Liver (tissue), 9 donors: ENCODE measurements around the gene SDK2. TPM values are rescaled to one million over a fixed set of nuclear protein-coding genes. Genes with fewer than 3 reads are reported as not detected.

ENCODE experiments used
- DNase-seq: peaks from one replicate; pipeline ENCODE4 v3.0.0-alpha.2; 2017; ENCODE audit warnings: low spot score
- H3K27ac ChIP-seq, 2 donors: one replicate each; pipeline ENCODE4 v1.7.0; 2013; ENCODE audit warnings: inconsistent platforms in 2 of 2, low read length in 2 of 2, control low read depth in 1 of 2, low read depth in 1 of 2, mild to moderate bottlenecking in 1 of 2
- H3K27me3 ChIP-seq, 4 donors: one replicate each; pipeline versions ENCODE4 v1.6.1 to v1.7.0; 2013; ENCODE audit warnings: low read length in 3 of 4, inconsistent platforms in 1 of 4, mild to moderate bottlenecking in 1 of 4, moderate library complexity in 1 of 4; ENCODE audit not compliant: control insufficient read depth in 4 of 4, insufficient read depth in 4 of 4
- H3K36me3 ChIP-seq, 4 donors: one replicate each; pipeline versions ENCODE4 v1.6.1 to v1.7.0; 2013; ENCODE audit warnings: low read length in 3 of 4, mild to moderate bottlenecking in 3 of 4, low read depth in 1 of 4, moderate library complexity in 1 of 4; ENCODE audit not compliant: control insufficient read depth in 4 of 4, insufficient read depth in 3 of 4
- H3K4me1 ChIP-seq, 4 donors: one replicate each; pipeline versions ENCODE4 v1.6.1 to v1.7.0; 2013; ENCODE audit warnings: low read length in 3 of 4, mild to moderate bottlenecking in 3 of 4, moderate library complexity in 1 of 4; ENCODE audit not compliant: control insufficient read depth in 4 of 4, insufficient read depth in 4 of 4
- H3K4me3 ChIP-seq, 3 donors: one replicate each; pipeline versions ENCODE4 v1.6.1 to v1.7.0; 2013; ENCODE audit warnings: low read length in 3 of 3, control low read depth in 1 of 3, low read depth in 1 of 3, mild to moderate bottlenecking in 1 of 3
- H3K9ac ChIP-seq, 2 donors: one replicate each; pipeline ENCODE4 v1.7.0; 2013; ENCODE audit warnings: low read length in 2 of 2, mild to moderate bottlenecking in 2 of 2, moderate library complexity in 2 of 2, control low read depth in 1 of 2, low read depth in 1 of 2
- H3K9me3 ChIP-seq, 4 donors: one replicate each; pipeline versions ENCODE4 v1.6.1 to v1.7.0; 2013; ENCODE audit warnings: low read length in 3 of 4; ENCODE audit not compliant: control insufficient read depth in 4 of 4
- ATF3 ChIP-seq: IDR thresholded peaks from 2 replicates; pipeline ENCODE4 v1.6.1; 2016; ENCODE audit warnings: antibody characterized with exemption
- CTCF ChIP-seq: fragments of 150-350 bp; IDR thresholded peaks from 2 replicates; pipeline ENCODE4 v1.5.1; 2017; ENCODE audit warnings: improper control_type of control experiment, low read depth, low read length; ENCODE audit not compliant: missing input control
- EGR1 ChIP-seq, 2 donors: IDR thresholded peaks; 2 replicates each; pipeline ENCODE4 v1.6.1; 2016 to 2018; ENCODE audit warnings: antibody characterized with exemption in 2 of 2, low read depth in 2 of 2
- FOXA1 ChIP-seq: IDR thresholded peaks from 2 replicates; pipeline ENCODE4 v1.6.1; 2016; ENCODE audit warnings: antibody characterized with exemption
- FOXA2 ChIP-seq: IDR thresholded peaks from 2 replicates; pipeline ENCODE4 v1.6.1; 2016; ENCODE audit warnings: antibody characterized with exemption
- GABPA ChIP-seq, 2 donors: IDR thresholded peaks in 1 of 2; conservative IDR thresholded peaks in 1 of 2; 2 replicates each; pipeline ENCODE4 v1.6.1; 2016; ENCODE audit warnings: antibody characterized with exemption in 2 of 2, mild to moderate bottlenecking in 1 of 2, moderate library complexity in 1 of 2
- HNF4A ChIP-seq, 2 donors: conservative IDR thresholded peaks; 2 replicates each; pipeline ENCODE4 v1.6.1; 2016; ENCODE audit warnings: antibody characterized with exemption in 2 of 2, mild to moderate bottlenecking in 2 of 2
- HNF4G ChIP-seq: IDR thresholded peaks from 2 replicates; pipeline ENCODE4 v1.6.1; 2016; ENCODE audit warnings: antibody characterized with exemption
- JUND ChIP-seq, 2 donors: IDR thresholded peaks; 2 replicates each; pipeline ENCODE4 v1.6.1; 2016; ENCODE audit warnings: antibody characterized with exemption in 2 of 2
- MAX ChIP-seq: IDR thresholded peaks from 2 replicates; pipeline ENCODE4 v1.6.1; 2016; ENCODE audit warnings: antibody characterized with exemption
- NR2F2 ChIP-seq: IDR thresholded peaks from 2 replicates; pipeline ENCODE4 v1.6.1; 2016; ENCODE audit warnings: antibody characterized with exemption
- RAD21 ChIP-seq, 2 donors: IDR thresholded peaks; 2 replicates each; pipeline ENCODE4 v1.6.1; 2016; ENCODE audit warnings: antibody characterized with exemption in 2 of 2, mild to moderate bottlenecking in 2 of 2
- REST ChIP-seq: IDR thresholded peaks from 2 replicates; pipeline ENCODE4 v1.6.1; 2016; ENCODE audit warnings: antibody characterized with exemption, mild to moderate bottlenecking
- RXRA ChIP-seq, 2 donors: IDR thresholded peaks; 2 replicates each; pipeline ENCODE4 v1.6.1; 2017 to 2018; ENCODE audit warnings: antibody characterized with exemption in 2 of 2, mild to moderate bottlenecking in 1 of 2
- SP1 ChIP-seq: IDR thresholded peaks from 2 replicates; pipeline ENCODE4 v1.6.1; 2018; ENCODE audit warnings: antibody characterized with exemption, mild to moderate bottlenecking
- TAF1 ChIP-seq: conservative IDR thresholded peaks from 2 replicates; pipeline ENCODE4 v1.6.1; 2016; ENCODE audit warnings: antibody characterized with exemption, mild to moderate bottlenecking
- YY1 ChIP-seq: IDR thresholded peaks from 2 replicates; pipeline ENCODE4 v1.6.1; 2016; ENCODE audit warnings: antibody characterized with exemption, mild to moderate bottlenecking
- ZBTB33 ChIP-seq: IDR thresholded peaks from 2 replicates; pipeline ENCODE4 v1.6.1; 2016; ENCODE audit warnings: antibody characterized with exemption
- WGBS: extraction: QIAGEN DNeasy Blood & Tissue Kit; methylation state at CpG from one replicate; pipeline ENCODE4 v1.1.7; 2013; 5-methylcytosine and 5-hydroxymethylcytosine counted together
- polyA plus RNA-seq, 2 donors: library from polyadenylated mRNA; stranded (reverse) in 1 of 2; unstranded in 1 of 2; fragments of 200-250 nt in 1 of 2; fragments of >200 nt in 1 of 2; fragmentation: Nextera tagmentation in 1 of 2; extraction: Ambion mirVana in 1 of 2; gene quantifications; one replicate each; pipeline versions ENCODE4 v1.2.1 to v1.2.3, GENCODE V29; 2013 to 2015
- total RNA-seq, 2 donors: library from RNA; depleted of rRNA; stranded (reverse); fragments of >200 nt; gene quantifications; one replicate each; pipeline ENCODE4 v1.2.3, GENCODE V29; 2014
- donor health status: healthy.
- donor health status: healthy.
- donor health status: healthy.
- donor health status: healthy.
- donor health status: healthy.

The SDK2 gene
- total and polyA plus RNA-seq, 4 donors: 0.05 to 0.42 (median 0.10) TPM

- Histone ChIP-seq H3K9me3 (no peaks in the 10 kb centered on the region), H3K4me1 (no peaks in the 10 kb centered on the region), H3K27me3 (no peaks in the 10 kb centered on the region), H3K36me3 (no peaks in the 10 kb centered on the region), H3K27ac (no peak overlapping the region), H3K9ac (no peak overlapping the region), H3K4me3 (no peak overlapping the region)
- 69% methylated on average over 9 of the region's 9 CpGs for WGBS
- no peak for DNase-seq
- TF ChIP-seq GABPA (IDR thresholded peaks at IDR 0.05 in 1 of 2, conservative IDR thresholded peaks at IDR 0.05 in 1 of 2) (no peak), HNF4G (no peak), FOXA2 (no peak), EGR1 (IDR thresholded peaks at IDR 0.05; ENCODE audit: low read depth in 2 of 2) (no peak), JUND (IDR thresholded peaks at IDR 0.05) (no peak), TAF1 (no peak), NR2F2 (no peak), FOXA1 (no peak), HNF4A (conservative IDR thresholded peaks at IDR 0.05) (no peak), RAD21 (IDR thresholded peaks at IDR 0.05) (no peak)
These were observed 223.3 kb downstream of the SDK2 start for GRCh38 chr17:73420897-73421296.

- no peaks in the 10 kb centered on the region for H3K27me3 ChIP-seq
- H3K36me3 ChIP-seq: no peaks in the 10 kb centered on the region
- WGBS: 74% methylated on average over 9 of the region's 9 CpGs
- no peaks in the 10 kb centered on the region for H3K4me1 ChIP-seq
- H3K9me3 ChIP-seq: no peaks in the 10 kb centered on the region
- no peak for DNase-seq
- no peak overlapping the region for H3K4me3 ChIP-seq
- no peak overlapping the region for H3K9ac ChIP-seq
- TF ChIP-seq FOXA1 (no peak), SP1 (no peak), ZBTB33 (no peak), MAX (no peak), EGR1 (IDR thresholded peaks at IDR 0.05; ENCODE audit: low read depth in 2 of 2) (no peak), ATF3 (no peak), GABPA (IDR thresholded peaks at IDR 0.05 in 1 of 2, conservative IDR thresholded peaks at IDR 0.05 in 1 of 2) (no peak), YY1 (no peak), CTCF (no peak), RXRA (IDR thresholded peaks at IDR 0.05) (no peak), FOXA2 (no peak), JUND (IDR thresholded peaks at IDR 0.05) (no peak), REST (no peak), HNF4A (conservative IDR thresholded peaks at IDR 0.05) (no peak), TAF1 (no peak), NR2F2 (no peak), RAD21 (IDR thresholded peaks at IDR 0.05) (no peak), HNF4G (no peak)
- H3K27ac ChIP-seq: no peak overlapping the region
These were observed 224.4 kb downstream of the SDK2 start for GRCh38 chr17:73419881-73420280.
